ENCODE data around the gene RASL12.

- TF ChIP-seq CTCF (IDR thresholded peaks at IDR 0.05) (no peak), POLR2A (IDR thresholded peaks at IDR 0.05) (no peak)
Observed at GRCh38 chr15:65021488-65021887, 46.3 kb downstream of the RASL12 start.
